MCF 10A (cell line): Measurements from ENCODE around the gene NCOA7. TPM values are rescaled to one million over a fixed set of nuclear protein-coding genes. Genes with fewer than 3 reads are reported as not detected.
A peak's percentile ranks its signal among the peaks of the same experiment; 100 is the strongest.
"Not testable (repeated sequence)": the region's sequence is repeated elsewhere in the genome, so short reads cannot be mapped to it uniquely, and the experiment has no call there.

Experiments
- BruUV-seq: library from RNA; stranded (reverse); fragments of 400-500 nt; replicated peaks from 2 replicates; lab custom pipeline; 2021; lab: Mats Ljungman, UMichigan
- CTCF ChIA-PET: fragments of 300-600 bp; sonication (Branson Sonifier 250); formaldehyde crosslinking; extraction: SDS; loops from one replicate; lab custom pipeline; 2021; ENCODE audit warnings: antibody characterized with exemption, inconsistent platforms; lab: Yijun Ruan, JAX
- POLR2A ChIA-PET: fragments of 300-600, 350-650 bp; sonication (Branson Sonifier 250); formaldehyde crosslinking; extraction: SDS; loops from one replicate; lab custom pipeline; 2020; ENCODE audit warnings: antibody characterized with exemption, inconsistent platforms; lab: Yijun Ruan, JAX
- DNase-seq: peaks from one replicate; pipeline ENCODE4 v3.0.0-alpha.2; 2018; ENCODE audit not compliant: unreplicated experiment
- H3K27ac Mint-ChIP-seq: one replicate; pipeline ENCODE4 v1.8.0; 2022; ENCODE audit warnings: mild to moderate bottlenecking, low read depth, mixed read lengths; ENCODE audit not compliant: unreplicated experiment
- H3K27me3 Mint-ChIP-seq: one replicate; pipeline ENCODE4 v1.8.0; 2022; ENCODE audit warnings: mixed read lengths; ENCODE audit not compliant: insufficient read depth, unreplicated experiment
- H3K36me3 Mint-ChIP-seq: one replicate; pipeline ENCODE4 v1.8.0; 2022; ENCODE audit warnings: mild to moderate bottlenecking, moderate library complexity, mixed read lengths; ENCODE audit not compliant: insufficient read depth, unreplicated experiment
- H3K4me1 Mint-ChIP-seq: one replicate; pipeline ENCODE4 v1.8.0; 2022; ENCODE audit warnings: mixed read lengths; ENCODE audit not compliant: insufficient read depth, unreplicated experiment
- H3K4me3 Mint-ChIP-seq: one replicate; pipeline ENCODE4 v1.8.0; 2022; ENCODE audit warnings: mild to moderate bottlenecking, moderate library complexity, mixed read lengths; ENCODE audit not compliant: unreplicated experiment
- H3K9me3 Mint-ChIP-seq: one replicate; pipeline ENCODE4 v1.8.0; 2022; ENCODE audit warnings: mixed read lengths; ENCODE audit not compliant: unreplicated experiment
- CTCF ChIP-seq: fragments of 200-600 bp; IDR thresholded peaks from one replicate; pipeline ENCODE4 v1.8.0; 2022; ENCODE audit warnings: antibody characterized with exemption, mild to moderate bottlenecking; ENCODE audit not compliant: unreplicated experiment
- intact Hi-C: fragments of 100-400 bp; cut with micrococcal nuclease; formaldehyde crosslinking; loops from 2 replicates; pipeline ENCODE4 v1.14.1; 2022
- total RNA-seq: library from RNA; stranded (reverse); gene quantifications from 2 replicates; pipeline ENCODE4 v1.2.3, GENCODE V29; 2022

Gene NCOA7
- total RNA-seq, 1 experiment from 2014 or later: 52.3 TPM

GRCh38 chr6:125906158-125906998 is 115.6 kb downstream of the NCOA7 start:
- Mint-ChIP-seq H3K36me3 (peaks cover 57% of the 10 kb centered on the region), H3K27ac (peak overlapping the region; percentile 24), H3K4me3 (no peak overlapping the region), H3K4me1 (peaks cover 41% of the 10 kb centered on the region), H3K27me3 (no peaks in the 10 kb centered on the region), H3K9me3 (no peaks in the 10 kb centered on the region)
- intact Hi-C loops: loop anchor here (5.0 kb wide), 1 partner anchor 124 kb away; no protein-coding TSS in a partner anchor
- no TSS peak for BruUV-seq
- peak; percentile 59 for TF ChIP-seq CTCF
- ChIA-PET CTCF (interaction anchor here (0.5 to 3.9 kb wide), 25 partner anchors 8 to 1019 kb away, joined by 3 to 38 read pairs (median 4); partner anchors contain the start of genes HINT3 and NCOA7), POLR2A (interaction anchor here (0.8 to 12.7 kb wide), 4 partner anchors 9 to 51 kb away, joined by 3 to 95 read pairs (median 18); partner anchors contain the start of gene HINT3)
- DNase-seq: peak; percentile 69

- Mint-ChIP-seq H3K27me3 (no peaks in the 10 kb centered on the region), H3K4me1 (peaks cover 36% of the 10 kb centered on the region), H3K9me3 (no peaks in the 10 kb centered on the region), H3K27ac (peak overlapping the region; percentile 82), H3K36me3 (peaks cover 53% of the 10 kb centered on the region), H3K4me3 (no peak overlapping the region)
- TF ChIP-seq CTCF: no peak
- DNase-seq: peak; percentile 71
- ChIA-PET POLR2A (interaction anchor here (0.6 to 12.7 kb wide), 12 partner anchors 8 to 1374 kb away, joined by 3 to 95 read pairs (median 4); partner anchors contain the start of genes NCOA7 and TRMT11), CTCF (interaction anchor here (0.5 to 2.3 kb wide), 6 partner anchors 8 to 63 kb away, joined by 3 to 11 read pairs (median 6); no protein-coding TSS in a partner anchor)
- BruUV-seq: no TSS peak
- intact Hi-C loops: no loop called here
These were observed 119.8 kb downstream of the NCOA7 start for GRCh38 chr6:125910527-125910926.

GRCh38 chr6:125911051-125911451 is 120.3 kb downstream of the NCOA7 start:
- peaks cover 36% of the 10 kb centered on the region for H3K4me1 Mint-ChIP-seq
- BruUV-seq, DNase-seq, H3K27me3 Mint-ChIP-seq, H3K9me3 Mint-ChIP-seq, intact Hi-C loops, H3K4me3 Mint-ChIP-seq: not testable (repeated sequence)
- H3K36me3 Mint-ChIP-seq: peaks cover 55% of the 10 kb centered on the region
- ChIA-PET POLR2A (interaction anchor here (0.6 to 12.7 kb wide), 10 partner anchors 8 to 1373 kb away, joined by 3 to 95 read pairs (median 4); partner anchors contain the start of genes NCOA7 and TRMT11), CTCF (interaction anchor here (0.5 to 2.3 kb wide), 9 partner anchors 7 to 1055 kb away, joined by 3 to 11 read pairs (median 4); no protein-coding TSS in a partner anchor)
- H3K27ac Mint-ChIP-seq: peak overlapping the region; percentile 82

- H3K27ac Mint-ChIP-seq, H3K9me3 Mint-ChIP-seq, BruUV-seq, H3K4me3 Mint-ChIP-seq, H3K27me3 Mint-ChIP-seq, DNase-seq, intact Hi-C loops: not testable (repeated sequence)
- Mint-ChIP-seq H3K4me1 (peaks cover 34% of the 10 kb centered on the region), H3K36me3 (peaks cover 57% of the 10 kb centered on the region)
- ChIA-PET POLR2A (interaction anchor here (0.9 to 12.7 kb wide), 4 partner anchors 9 to 74 kb away, joined by 4 to 95 read pairs (median 6); partner anchors contain the start of gene TRMT11), CTCF (interaction anchor here (1.6 to 1.7 kb wide), 3 partner anchors 9 to 121 kb away, joined by 3 read pairs; no protein-coding TSS in a partner anchor)
These were observed 121.7 kb downstream of the NCOA7 start for GRCh38 chr6:125912430-125912829.
